H1 (cell line): ENCODE measurements around the gene RCAN3. TPM values are rescaled to one million over a fixed set of nuclear protein-coding genes. Genes with fewer than 3 reads are reported as not detected.

Experiments used
- CTCF ChIA-PET: fragments of 300-600 bp; sonication (Branson Sonifier 250); formaldehyde crosslinking; loops from one replicate; lab custom pipeline; 2021; ENCODE audit not compliant: partially characterized antibody; lab: Charles Lee
- POLR2A ChIA-PET: fragments of 300-600 bp; sonication (Branson Sonifier 250); formaldehyde crosslinking; loops from one replicate; lab custom pipeline; 2021; ENCODE audit warnings: inconsistent platforms; ENCODE audit not compliant: partially characterized antibody; lab: Charles Lee
- DNase-seq, 2 experiments: peaks; one replicate each; pipeline versions ENCODE4 v3.0.0 to v3.0.0-alpha.2; 2010 to 2022; ENCODE audit warnings: low spot score in 2 of 2, low read depth in 1 of 2, mixed read lengths in 1 of 2
- FAIRE-seq: peaks from 2 replicates; lab custom pipeline; 2011; peaks lifted over from hg19 to GRCh38; lab: Jason Lieb, UNC
- H2AFZ ChIP-seq: 2 replicates; pipeline ENCODE4 v1.8.1; 2012; ENCODE audit warnings: low read length, inconsistent platforms
- H2AK5ac ChIP-seq: 2 replicates; pipeline ENCODE4 v1.6.1; 2013; ENCODE audit warnings: low read depth, low read length
- H2BK120ac ChIP-seq: replicated peaks from 2 replicates; pipeline ENCODE3; 2013; ENCODE audit warnings: low read depth, low read length, inconsistent platforms
- H2BK12ac ChIP-seq: 2 replicates; pipeline ENCODE4 v1.6.1; 2013; ENCODE audit warnings: low read depth, low read length
- H2BK15ac ChIP-seq: 2 replicates; pipeline ENCODE4 v1.6.1; 2013; ENCODE audit warnings: low read length
- H2BK20ac ChIP-seq: 2 replicates; pipeline ENCODE4 v1.6.1; 2013; ENCODE audit warnings: low read length
- H2BK5ac ChIP-seq: 2 replicates; pipeline ENCODE4 v1.6.1; 2013; ENCODE audit warnings: low read depth, low read length
- H3K14ac ChIP-seq: 2 replicates; pipeline ENCODE4 v1.6.1; 2013; ENCODE audit warnings: inconsistent platforms; ENCODE audit not compliant: insufficient read length
- H3K18ac ChIP-seq: 2 replicates; pipeline ENCODE4 v1.6.1; 2013; ENCODE audit warnings: low read length; ENCODE audit errors: extremely low read depth
- H3K23ac ChIP-seq: 2 replicates; pipeline ENCODE4 v1.6.1; 2013; ENCODE audit warnings: inconsistent platforms; ENCODE audit not compliant: insufficient read length
- H3K23me2 ChIP-seq: 2 replicates; pipeline ENCODE4 v1.6.1; 2013; ENCODE audit warnings: low read depth, low read length
- H3K27ac ChIP-seq: 2 replicates; pipeline ENCODE4 v1.6.1; 2011; ENCODE audit warnings: low read depth, low read length, inconsistent platforms
- H3K27me3 ChIP-seq, 4 experiments: replicated peaks in 1 of 4; 1 replicate in 1 of 4; 2 replicates in 3 of 4; pipeline versions ENCODE4 v1.6.1 to v1.8.1; 2011 to 2013; ENCODE audit warnings: low read length in 3 of 4, mild to moderate bottlenecking in 3 of 4, inconsistent platforms in 2 of 4, mixed read lengths in 2 of 4, moderate library complexity in 1 of 4; ENCODE audit not compliant: control insufficient read depth in 3 of 4, insufficient read depth in 3 of 4; ENCODE audit errors: extremely low read depth in 1 of 4
- H3K36me3 ChIP-seq, 4 experiments: 2 replicates each; pipeline versions ENCODE4 v1.6.1 to v1.8.1; 2011 to 2013; ENCODE audit warnings: mild to moderate bottlenecking in 4 of 4, low read length in 3 of 4, moderate library complexity in 2 of 4, control low read depth in 1 of 4, inconsistent platforms in 1 of 4; ENCODE audit not compliant: insufficient read depth in 4 of 4, control insufficient read depth in 2 of 4
- H3K4ac ChIP-seq: replicated peaks from 2 replicates; pipeline ENCODE3; 2013; ENCODE audit warnings: low read length, low read depth, mixed read lengths, inconsistent platforms; ENCODE audit not compliant: insufficient read length
- H3K4me1 ChIP-seq, 4 experiments: replicated peaks in 1 of 4; 1 replicate in 1 of 4; 2 replicates in 3 of 4; pipeline versions ENCODE4 v1.6.1 to v1.8.1; 2011 to 2013; ENCODE audit warnings: low read length in 3 of 4, inconsistent platforms in 2 of 4, mixed read lengths in 1 of 4; ENCODE audit not compliant: insufficient read depth in 4 of 4, control insufficient read depth in 3 of 4
- H3K4me2 ChIP-seq, 2 experiments: 2 replicates each; pipeline versions ENCODE4 v1.6.1 to v1.8.1; 2011 to 2013; ENCODE audit warnings: low read depth in 2 of 2, low read length in 2 of 2, control low read depth in 1 of 2, inconsistent platforms in 1 of 2, mild to moderate bottlenecking in 1 of 2; ENCODE audit not compliant: insufficient read depth in 1 of 2
- H3K4me3 ChIP-seq, 4 experiments: fragments of 200-600, 300-600 bp in 1 of 4; sonication (generic), shearing (Covaris generic), sonication (Bioruptor Twin) in 1 of 4; 2 replicates each; pipeline versions ENCODE4 v1.5.1 to v1.8.1; 2011 to 2016; ENCODE audit warnings: low read length in 4 of 4, low read depth in 3 of 4, control low read depth in 2 of 4, inconsistent platforms in 2 of 4, mild to moderate bottlenecking in 2 of 4, mixed read lengths in 1 of 4, moderate library complexity in 1 of 4; ENCODE audit not compliant: insufficient read depth in 2 of 4; ENCODE audit errors: extremely low read depth in 1 of 4
- H3K56ac ChIP-seq: replicated peaks from 2 replicates; pipeline ENCODE3; 2013; ENCODE audit warnings: low read depth, mild to moderate bottlenecking, mixed read lengths, low read length, inconsistent platforms; ENCODE audit not compliant: insufficient read length
- H3K79me1 ChIP-seq: 2 replicates; pipeline ENCODE4 v1.6.1; 2013; ENCODE audit warnings: low read depth, low read length, control low read depth
- H3K79me2 ChIP-seq, 2 experiments: 2 replicates each; pipeline versions ENCODE4 v1.6.1 to v1.8.1; 2012 to 2013; ENCODE audit warnings: low read length in 2 of 2, mild to moderate bottlenecking in 2 of 2, inconsistent platforms in 1 of 2; ENCODE audit not compliant: insufficient read depth in 2 of 2, control insufficient read depth in 1 of 2
- H3K9ac ChIP-seq, 4 experiments: replicated peaks in 1 of 4; 1 replicate in 1 of 4; 2 replicates in 3 of 4; pipeline versions ENCODE4 v1.6.1 to v1.8.1; 2011 to 2013; ENCODE audit warnings: low read depth in 3 of 4, low read length in 3 of 4, control low read depth in 2 of 4, mild to moderate bottlenecking in 2 of 4, moderate library complexity in 2 of 4, inconsistent platforms in 1 of 4; ENCODE audit errors: extremely low read depth in 1 of 4
- H3K9me3 ChIP-seq, 2 experiments: 2 replicates each; pipeline versions ENCODE4 v1.6.1 to v1.8.1; 2012 to 2013; ENCODE audit warnings: mild to moderate bottlenecking in 2 of 2, moderate library complexity in 2 of 2, control low read depth in 1 of 2, inconsistent platforms in 1 of 2, low read depth in 1 of 2, low read length in 1 of 2, mixed read lengths in 1 of 2; ENCODE audit not compliant: insufficient read depth in 2 of 2
- H4K20me1 ChIP-seq, 2 experiments: replicated peaks in 1 of 2; 2 replicates each; pipeline versions ENCODE3 to v1.8.1; 2011 to 2013; ENCODE audit warnings: inconsistent platforms in 2 of 2, low read length in 2 of 2, mild to moderate bottlenecking in 1 of 2; ENCODE audit not compliant: insufficient read depth in 2 of 2, control insufficient read depth in 1 of 2
- H4K5ac ChIP-seq: 2 replicates; pipeline ENCODE4 v1.6.1; 2013; ENCODE audit warnings: low read length, low read depth, mixed read lengths, inconsistent platforms; ENCODE audit not compliant: insufficient read length
- H4K8ac ChIP-seq: 2 replicates; pipeline ENCODE4 v1.8.0; 2013; ENCODE audit warnings: mild to moderate bottlenecking, moderate library complexity, low read length, inconsistent platforms; ENCODE audit not compliant: insufficient read depth; ENCODE audit errors: extremely low read depth
- H4K91ac ChIP-seq: replicated peaks from 2 replicates; pipeline ENCODE3; 2013; ENCODE audit warnings: low read length, mixed read lengths, inconsistent platforms; ENCODE audit not compliant: insufficient read length
- ATF2 ChIP-seq: IDR thresholded peaks from 2 replicates; pipeline ENCODE4 v1.6.1; 2012; ENCODE audit warnings: low read length, inconsistent platforms
- BCL11A ChIP-seq, 2 experiments: IDR thresholded peaks; one replicate each; pipeline ENCODE4 v1.6.1; 2011; ENCODE audit warnings: low read depth in 2 of 2, low read length in 2 of 2, mild to moderate bottlenecking in 2 of 2
- E2F6 ChIP-seq: IDR thresholded peaks from 2 replicates; pipeline ENCODE4 v1.6.1; 2012; ENCODE audit warnings: inconsistent platforms
- EP300 ChIP-seq, 2 experiments: IDR thresholded peaks; 1 replicate in 1 of 2; 2 replicates in 1 of 2; pipeline ENCODE4 v1.6.1; 2011 to 2012; ENCODE audit warnings: low read depth in 2 of 2, low read length in 2 of 2, mild to moderate bottlenecking in 2 of 2, borderline replicate concordance in 1 of 2, inconsistent platforms in 1 of 2, moderate library complexity in 1 of 2
- KDM5A ChIP-seq: fragments of 200-600 bp; IDR thresholded peaks from 2 replicates; pipeline ENCODE4 v1.7.1; 2012; ENCODE audit warnings: mild to moderate bottlenecking, low read length, inconsistent platforms, mixed read lengths
- POLR2AphosphoS5 ChIP-seq: IDR thresholded peaks from 2 replicates; pipeline ENCODE4 v1.6.1; 2011; ENCODE audit warnings: low read depth, low read length
- RBBP5 ChIP-seq: IDR thresholded peaks from 2 replicates; pipeline ENCODE4 v1.7.1; 2012; ENCODE audit warnings: low read depth, mild to moderate bottlenecking, inconsistent platforms, low read length, moderate library complexity, borderline replicate concordance
- RFX5 ChIP-seq: IDR thresholded peaks from 2 replicates; pipeline ENCODE4 v1.6.1; 2011; ENCODE audit warnings: low read depth, low read length, improper control_type of control experiment, borderline replicate concordance
- SP2 ChIP-seq: IDR thresholded peaks from 2 replicates; pipeline ENCODE4 v1.6.1; 2012; ENCODE audit warnings: mild to moderate bottlenecking, low read length, inconsistent platforms
- TAF7 ChIP-seq: optimal IDR thresholded peaks from 2 replicates; pipeline ENCODE3; 2011; ENCODE audit warnings: low read depth, mild to moderate bottlenecking, inconsistent platforms, low read length, moderate library complexity, borderline replicate concordance
- TEAD4 ChIP-seq: IDR thresholded peaks from 2 replicates; pipeline ENCODE4 v1.6.1; 2012; ENCODE audit warnings: low read depth, low read length, inconsistent platforms, mixed read lengths
- WGBS, 2 experiments: shearing (Covaris generic) in 1 of 2; methylation state at CpG; one replicate each; pipeline versions ENCODE4 v1.1.6 to v1.1.7; 2013 to 2015; ENCODE audit warnings: low lambda C conversion rate in 2 of 2, mixed read lengths in 2 of 2, inconsistent platforms in 1 of 2, low coverage in 1 of 2, missing lambda C conversion rate in 1 of 2; ENCODE audit not compliant: insufficient replicate concordance in 2 of 2, insufficient coverage in 1 of 2, insufficient read length in 1 of 2; ENCODE audit errors: extremely low coverage in 1 of 2, missing lambda C conversion rate in 1 of 2; 5-methylcytosine and 5-hydroxymethylcytosine counted together
- polyA plus RNA-seq, 7 experiments: library from polyadenylated mRNA; depleted of rRNA in 3 of 7; stranded (reverse) in 5 of 7; unstranded in 2 of 7; fragments of >200 nt in 5 of 7; fragments of 200-250 nt in 2 of 7; gene quantifications; 1 replicate in 5 of 7; 2 replicates in 1 of 7; 4 replicates in 1 of 7; pipeline versions ENCODE4 v1.2.1 to v1.2.3, GENCODE V29; 2011 to 2013; ENCODE audit warnings: missing spikeins in 2 of 7, mixed read lengths in 2 of 7
- total RNA-seq: library from RNA; stranded (reverse); fragmentation: NEBNext Ultra II Directional; extraction: Animal tissue kit (Norgen Biotek cat#: 25700); gene quantifications from 2 replicates; pipeline ENCODE4 v1.2.1, GENCODE V29; 2021

RCAN3 gene
- total and polyA plus RNA-seq, 2 of the 8 experiments (the other 6 are each of a cell fraction or from before 2014, with no cell fraction given) = 5.6 to 16.6 TPM

DNA sequence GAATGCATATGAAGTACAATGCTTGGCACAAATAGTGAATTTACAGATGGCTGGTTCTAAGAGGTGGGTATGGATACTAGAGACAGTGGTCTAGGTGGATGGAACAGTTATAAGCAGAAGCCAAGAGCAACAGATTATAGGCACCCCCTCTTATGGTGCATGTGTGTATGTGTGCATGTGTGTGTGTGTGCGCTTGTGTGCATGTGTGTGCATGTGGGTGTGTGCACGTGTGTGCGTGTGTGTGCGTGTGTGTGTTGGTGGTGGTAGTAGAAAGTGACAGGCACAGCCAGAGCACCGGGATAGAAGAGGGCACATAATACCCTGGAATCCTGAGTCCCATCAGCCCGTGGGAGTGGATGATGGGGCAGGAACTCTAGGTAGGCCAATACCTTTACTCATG lies 54.6 kb downstream of the RCAN3 start:
- Histone ChIP-seq H3K9me3 (no peaks in the 10 kb centered on the region), H3K4me2 (no peak overlapping the region), H3K79me1 (no peaks in the 10 kb centered on the region), H3K4me3 (no peak overlapping the region), H4K5ac (no peak overlapping the region), H2BK12ac (no peak overlapping the region), H2AK5ac (no peak overlapping the region), H2BK20ac (no peak overlapping the region), H3K27ac (no peak overlapping the region), H2AFZ (no peak overlapping the region), H3K9ac (no peak overlapping the region), H3K23me2 (peaks cover 7% of the 10 kb centered on the region; the same call in 1 of the 2 replicates), H3K18ac (no peak overlapping the region), H4K20me1 (no peaks in the 10 kb centered on the region), H2BK15ac (no peak overlapping the region), H2BK5ac (no peak overlapping the region), H2BK120ac (no peak overlapping the region), H4K91ac (no peak overlapping the region), H3K14ac (no peak overlapping the region), H3K79me2 (no peaks in the 10 kb centered on the region), H3K4ac (no peak overlapping the region), H3K4me1 (peaks cover 0 to 9% (median 3%) of the 10 kb centered on the region in 4 experiments; a peak in 3 of 7 replicates), H3K36me3 (no peaks in the 10 kb centered on the region), H4K8ac (no peak overlapping the region), H3K23ac (no peak overlapping the region), H3K56ac (no peak overlapping the region), H3K27me3 (peaks cover 0 to 30% (median 20%) of the 10 kb centered on the region in 4 experiments; a peak in 5 of 7 replicates)
- ChIA-PET POLR2A (interaction anchor here (1.2 kb wide), 1 partner anchor 85 kb away, joined by 3 read pairs; no protein-coding TSS in a partner anchor), CTCF (interaction anchor here (0.7 to 1.9 kb wide), 6 partner anchors 8 to 357 kb away, joined by 3 to 11 read pairs (median 4); no protein-coding TSS in a partner anchor)
- WGBS, 2 experiments = 86% methylated on average over 6 of the region's 6 CpGs; no CpG with 5 or more reads in 1 of the 2 experiments
- no peak for DNase-seq
- FAIRE-seq = no peak
- TF ChIP-seq TAF7 (no peak), RBBP5 (no peak), POLR2AphosphoS5 (no peak), RFX5 (no peak), SP2 (no peak), BCL11A (IDR thresholded peaks at IDR 0.05; ENCODE audit: low read depth in 2 of 2, low read length in 2 of 2) (no peak), KDM5A (no peak), ATF2 (no peak), TEAD4 (no peak), EP300 (IDR thresholded peaks at IDR 0.05; ENCODE audit: borderline replicate concordance in 1 of 2, low read depth in 2 of 2, low read length in 2 of 2) (no peak), E2F6 (no peak)
